SU-DHL-6 (cell line): ENCODE data around the gene WDR72.

Experiments used
- H2AFZ ChIP-seq: fragments of 200-600 bp; sonication (generic); 2 replicates; pipeline ENCODE4 v1.6.1; 2014; ENCODE audit warnings: low read depth, mild to moderate bottlenecking, moderate library complexity, mixed read lengths, antibody characterized with exemption, low read length; ENCODE audit not compliant: severe bottlenecking
- H3F3A ChIP-seq: fragments of 200-600 bp; shearing (Covaris generic); 2 replicates; pipeline ENCODE4 v1.6.0; 2016; ENCODE audit warnings: antibody characterized with exemption, mild to moderate bottlenecking; ENCODE audit not compliant: insufficient read depth
- H3K27ac ChIP-seq: fragments of 200-600 bp; sonication (generic); 2 replicates; pipeline ENCODE4 v1.5.1; 2016; ENCODE audit warnings: low read depth, mild to moderate bottlenecking, low read length, moderate library complexity, mixed read lengths
- H3K27me3 ChIP-seq: fragments of 200-600 bp; sonication (generic), shearing (Covaris generic); 2 replicates; pipeline ENCODE4 v1.6.0; 2014; ENCODE audit warnings: mild to moderate bottlenecking, low read length
- H3K36me3 ChIP-seq: fragments of 200-600 bp; sonication (generic); 2 replicates; pipeline ENCODE4 v1.6.1; 2014; ENCODE audit warnings: mild to moderate bottlenecking, low read length, mixed read lengths
- H3K4me2 ChIP-seq: fragments of 300-600, 200-600 bp; shearing (Covaris generic), sonication (generic); 2 replicates; pipeline ENCODE4 v1.6.0; 2014; ENCODE audit warnings: low read length, low read depth, mild to moderate bottlenecking; ENCODE audit not compliant: poor library complexity, severe bottlenecking
- H3K4me3 ChIP-seq: fragments of 200-600 bp; sonication (generic); 2 replicates; pipeline ENCODE4 v1.5.1; 2014; ENCODE audit warnings: antibody characterized with exemption, low read length, mild to moderate bottlenecking, mixed read lengths; ENCODE audit not compliant: insufficient read depth, poor library complexity, severe bottlenecking
- H3K79me2 ChIP-seq: fragments of 200-600 bp; sonication (generic); 2 replicates; pipeline ENCODE4 v1.6.1; 2014; ENCODE audit warnings: mild to moderate bottlenecking, low read length, moderate library complexity; ENCODE audit not compliant: insufficient read depth
- H3K9ac ChIP-seq: fragments of 200-600 bp; sonication (generic); 2 replicates; pipeline ENCODE4 v1.7.0; 2014; ENCODE audit warnings: mild to moderate bottlenecking, low read length
- H3K9me2 ChIP-seq: fragments of 200-600 bp; sonication (generic); replicated peaks from 2 replicates; pipeline ENCODE4 v1.6.1; 2014; ENCODE audit warnings: low read length; ENCODE audit not compliant: insufficient read depth
- H3K9me3 ChIP-seq: fragments of 200-600 bp; sonication (generic); 2 replicates; pipeline ENCODE4 v1.6.1; 2014; ENCODE audit warnings: low read length, mixed read lengths; ENCODE audit not compliant: insufficient read depth
- H4K20me1 ChIP-seq: fragments of 200-600 bp; sonication (generic); 2 replicates; pipeline ENCODE4 v1.6.1; 2014; ENCODE audit warnings: low read depth, mild to moderate bottlenecking, antibody characterized with exemption, low read length, moderate library complexity, mixed read lengths
- EZH2phosphoT487 ChIP-seq: fragments of 200-600 bp; sonication (generic), shearing (Covaris generic); conservative IDR thresholded peaks from 2 replicates; pipeline ENCODE4 v1.6.1; 2018; ENCODE audit warnings: mild to moderate bottlenecking, antibody characterized with exemption, low read length, moderate library complexity, mixed read lengths
- TF ChIP-seq, protein P1 (sequence below): fragments of 200-600 bp; sonication (generic); IDR thresholded peaks from one replicate; pipeline ENCODE4 v1.5.1; 2017; ENCODE audit warnings: antibody characterized with exemption, mild to moderate bottlenecking, low read length, moderate library complexity; ENCODE audit not compliant: insufficient read depth, poor library complexity, severe bottlenecking

WDR72 gene

DNA sequence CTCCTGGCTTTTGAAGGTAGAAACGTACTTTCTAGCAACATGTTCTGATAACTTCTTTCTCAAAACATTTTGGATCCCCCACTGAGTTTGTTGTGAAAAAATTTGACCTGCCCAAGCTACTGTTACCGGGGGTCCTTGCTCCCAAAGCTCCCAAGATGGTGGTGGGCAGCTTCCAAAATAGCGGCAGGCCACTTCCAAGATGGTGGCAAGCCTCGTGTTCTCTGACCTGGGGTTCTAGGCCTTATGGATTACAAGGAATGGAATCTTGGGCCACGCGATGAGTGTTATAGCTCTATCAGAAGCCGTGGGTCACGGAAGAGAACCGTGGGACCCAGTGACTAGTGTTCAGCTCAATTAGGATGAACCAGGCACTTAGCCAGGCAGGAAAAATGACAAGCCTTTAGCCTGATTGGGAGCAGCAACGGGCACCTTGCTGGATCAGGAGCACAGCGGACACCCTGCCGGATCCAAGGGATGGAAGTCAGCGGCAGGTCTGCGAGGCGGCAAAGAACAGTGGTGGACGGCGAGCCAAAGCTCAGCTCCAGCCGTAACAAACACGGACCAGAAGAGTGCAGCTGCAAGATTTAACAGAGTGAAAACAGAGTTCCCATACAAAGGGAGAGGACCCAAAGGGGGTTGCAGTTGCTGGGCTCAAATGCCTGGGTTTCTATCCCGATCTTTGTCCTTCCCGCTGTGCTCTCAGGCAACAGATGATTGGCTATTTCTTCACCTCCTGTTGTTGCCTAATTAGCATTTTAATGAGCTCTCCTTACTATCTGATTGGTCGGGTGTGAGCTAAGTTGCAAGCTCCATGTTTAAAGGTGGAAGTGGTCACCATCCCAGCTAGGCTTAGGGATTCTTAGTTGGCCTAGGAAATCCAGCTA is 133.3 kb downstream of the WDR72 start:
- TF ChIP-seq, protein P1, sequence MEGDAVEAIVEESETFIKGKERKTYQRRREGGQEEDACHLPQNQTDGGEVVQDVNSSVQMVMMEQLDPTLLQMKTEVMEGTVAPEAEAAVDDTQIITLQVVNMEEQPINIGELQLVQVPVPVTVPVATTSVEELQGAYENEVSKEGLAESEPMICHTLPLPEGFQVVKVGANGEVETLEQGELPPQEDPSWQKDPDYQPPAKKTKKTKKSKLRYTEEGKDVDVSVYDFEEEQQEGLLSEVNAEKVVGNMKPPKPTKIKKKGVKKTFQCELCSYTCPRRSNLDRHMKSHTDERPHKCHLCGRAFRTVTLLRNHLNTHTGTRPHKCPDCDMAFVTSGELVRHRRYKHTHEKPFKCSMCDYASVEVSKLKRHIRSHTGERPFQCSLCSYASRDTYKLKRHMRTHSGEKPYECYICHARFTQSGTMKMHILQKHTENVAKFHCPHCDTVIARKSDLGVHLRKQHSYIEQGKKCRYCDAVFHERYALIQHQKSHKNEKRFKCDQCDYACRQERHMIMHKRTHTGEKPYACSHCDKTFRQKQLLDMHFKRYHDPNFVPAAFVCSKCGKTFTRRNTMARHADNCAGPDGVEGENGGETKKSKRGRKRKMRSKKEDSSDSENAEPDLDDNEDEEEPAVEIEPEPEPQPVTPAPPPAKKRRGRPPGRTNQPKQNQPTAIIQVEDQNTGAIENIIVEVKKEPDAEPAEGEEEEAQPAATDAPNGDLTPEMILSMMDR = no peak
- no peak for TF ChIP-seq EZH2phosphoT487
- no peak overlapping the region for H3K9ac ChIP-seq

DNA sequence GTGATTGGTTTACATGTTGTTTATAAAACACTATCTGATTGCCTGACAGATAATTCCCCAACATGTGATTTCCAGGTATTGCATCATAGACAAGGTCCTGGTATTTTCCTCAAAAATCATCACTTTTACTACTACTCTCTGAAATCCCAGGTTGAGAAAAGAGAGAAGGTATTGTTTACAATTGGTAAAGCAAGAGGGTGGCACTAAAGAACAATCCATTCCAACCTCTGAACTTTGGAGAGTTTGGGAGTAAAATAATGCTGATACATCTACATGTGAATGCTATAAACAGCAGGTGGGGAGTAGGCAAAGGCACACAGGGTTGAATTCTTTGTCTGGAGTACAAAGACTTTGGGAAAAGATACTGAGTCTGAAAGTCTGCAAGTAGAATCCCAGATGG is 134.2 kb downstream of the WDR72 start:
- no peaks in the 10 kb centered on the region for H3K9me3 ChIP-seq
- H3K9ac ChIP-seq = no peak overlapping the region
- no peak overlapping the region for H3K27ac ChIP-seq

More for the DNA sequence above, 133.3 kb downstream of the WDR72 start:
- Histone ChIP-seq H2AFZ (no peak overlapping the region), H3K36me3 (no peaks in the 10 kb centered on the region), H3K4me3 (no peak overlapping the region), H4K20me1 (no peaks in the 10 kb centered on the region), H3K79me2 (no peaks in the 10 kb centered on the region), H3K9me2 (no peaks in the 10 kb centered on the region; the same call in 1 of the 2 replicates), H3F3A (no peaks in the 10 kb centered on the region), H3K4me2 (no peak overlapping the region), H3K9me3 (no peaks in the 10 kb centered on the region), H3K27ac (no peak overlapping the region), H3K27me3 (no peaks in the 10 kb centered on the region)

DNA sequence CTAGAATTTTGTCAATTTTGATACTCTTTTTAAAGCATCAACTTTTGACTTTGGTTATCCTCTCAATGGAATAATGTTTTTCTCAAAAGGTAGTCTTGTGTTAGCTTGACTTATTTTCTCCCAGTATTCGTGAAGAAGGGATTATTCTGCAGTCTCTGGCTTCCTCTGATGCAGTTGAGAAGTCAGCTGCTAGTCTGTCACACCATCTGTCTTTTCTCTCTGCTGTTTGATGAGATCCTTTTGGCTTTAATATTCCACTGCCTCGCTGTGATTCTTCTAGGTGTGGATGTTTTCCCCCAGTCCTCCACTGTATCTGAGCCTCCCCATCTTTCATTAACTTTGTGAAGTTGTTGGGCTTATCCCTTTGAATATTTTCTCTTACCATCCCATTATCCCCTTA is 141.0 kb downstream of the WDR72 start:
- Histone ChIP-seq H3K9me3 (no peaks in the 10 kb centered on the region), H3K27ac (no peak overlapping the region), H3K79me2 (no peaks in the 10 kb centered on the region), H3K4me3 (no peak overlapping the region), H4K20me1 (no peaks in the 10 kb centered on the region), H3K36me3 (no peaks in the 10 kb centered on the region), H3K27me3 (no peaks in the 10 kb centered on the region), H3K9ac (no peak overlapping the region), H3F3A (no peaks in the 10 kb centered on the region), H2AFZ (no peak overlapping the region), H3K9me2 (no peaks in the 10 kb centered on the region), H3K4me2 (no peak overlapping the region)
- no peak for TF ChIP-seq EZH2phosphoT487
- TF ChIP-seq, protein P1 = no peak

More for the DNA sequence above, 134.2 kb downstream of the WDR72 start:
- Histone ChIP-seq H3K9me2 (no peaks in the 10 kb centered on the region; the same call in 1 of the 2 replicates), H3K36me3 (no peaks in the 10 kb centered on the region), H3F3A (no peaks in the 10 kb centered on the region), H3K79me2 (no peaks in the 10 kb centered on the region), H3K4me2 (no peak overlapping the region), H3K4me3 (no peak overlapping the region), H4K20me1 (no peaks in the 10 kb centered on the region), H2AFZ (no peak overlapping the region), H3K27me3 (no peaks in the 10 kb centered on the region)
- no peak for TF ChIP-seq EZH2phosphoT487
- TF ChIP-seq, protein P1 = no peak
